GM19372 (cell line): Measurements from ENCODE around the gene AK2.
"Not testable (repeated sequence)": the region's sequence is repeated elsewhere in the genome, so short reads cannot be mapped to it uniquely, and the experiment has no call there.

Experiments
- ATAC-seq: cut with Tn5 transposase; IDR thresholded peaks from one replicate; pipeline ENCODE4 v1.9.1; 2021; ENCODE audit warnings: mild to moderate bottlenecking, low read depth, moderate library complexity; ENCODE audit not compliant: unreplicated experiment

The AK2 gene

GRCh38 chr1:33003657-33004056 lies 33.0 kb downstream of the AK2 start:
- no peak for ATAC-seq

- no peak for ATAC-seq
These were observed 34.7 kb downstream of the AK2 start for GRCh38 chr1:33002006-33002405.

- ATAC-seq, result no peak
These were observed 35.4 kb downstream of the AK2 start for GRCh38 chr1:33001282-33001681.

GRCh38 chr1:33000427-33001026 lies 36.2 kb downstream of the AK2 start:
- ATAC-seq, result no peak

GRCh38 chr1:32998997-32999396 lies 37.7 kb downstream of the AK2 start:
- ATAC-seq, result no peak

- ATAC-seq, result no peak
These were observed 38.6 kb downstream of the AK2 start for GRCh38 chr1:32998064-32998463.

- ATAC-seq, result no peak
These were observed 39.2 kb downstream of the AK2 start for GRCh38 chr1:32997381-32997891.

GRCh38 chr1:32993324-32993636 lies 43.4 kb downstream of the AK2 start:
- ATAC-seq, result not testable (repeated sequence)

- ATAC-seq, result peak; percentile 72
These were observed 44.0 kb downstream of the AK2 start for GRCh38 chr1:32992489-32993323.

- ATAC-seq, result peak; percentile 22
These were observed 44.7 kb downstream of the AK2 start for GRCh38 chr1:32991819-32992488.

- no peak for ATAC-seq
These were observed 45.3 kb downstream of the AK2 start for GRCh38 chr1:32991386-32991785.

- ATAC-seq, result no peak
These were observed 45.8 kb downstream of the AK2 start for GRCh38 chr1:32990887-32991286.

- no peak for ATAC-seq
These were observed 47.3 kb downstream of the AK2 start for GRCh38 chr1:32989160-32990050.

- no peak for ATAC-seq
These were observed 48.0 kb downstream of the AK2 start for GRCh38 chr1:32988665-32989064.

- ATAC-seq, result no peak
These were observed 51.5 kb downstream of the AK2 start for GRCh38 chr1:32985226-32985625.

- ATAC-seq, result no peak
These were observed 52.1 kb downstream of the AK2 start for GRCh38 chr1:32984455-32985171.

GRCh38 chr1:32984090-32984454 lies 52.6 kb downstream of the AK2 start:
- ATAC-seq, result no peak

- no peak for ATAC-seq
These were observed 53.7 kb downstream of the AK2 start for GRCh38 chr1:32983020-32983419.

GRCh38 chr1:32981003-32981901 lies 55.4 kb downstream of the AK2 start:
- ATAC-seq, result peak; percentile 96
